ENCODE data around the gene MSI2.

The MSI2 gene

GRCh38 chr17:57679906-57680695, 423.8 kb downstream of the MSI2 start:
- DNase-seq (ENCODE audit: low read depth in 2 of 2) = no peak

GRCh38 chr17:57682701-57683100, 426.4 kb downstream of the MSI2 start:
- no peak for DNase-seq (ENCODE audit: low read depth in 2 of 2)

- no peak for DNase-seq (ENCODE audit: low read depth in 2 of 2)
These were observed 428.6 kb downstream of the MSI2 start for GRCh38 chr17:57684711-57685498.

GRCh38 chr17:57685499-57686132, 429.3 kb downstream of the MSI2 start:
- DNase-seq (ENCODE audit: low read depth in 2 of 2) = no peak

DNA sequence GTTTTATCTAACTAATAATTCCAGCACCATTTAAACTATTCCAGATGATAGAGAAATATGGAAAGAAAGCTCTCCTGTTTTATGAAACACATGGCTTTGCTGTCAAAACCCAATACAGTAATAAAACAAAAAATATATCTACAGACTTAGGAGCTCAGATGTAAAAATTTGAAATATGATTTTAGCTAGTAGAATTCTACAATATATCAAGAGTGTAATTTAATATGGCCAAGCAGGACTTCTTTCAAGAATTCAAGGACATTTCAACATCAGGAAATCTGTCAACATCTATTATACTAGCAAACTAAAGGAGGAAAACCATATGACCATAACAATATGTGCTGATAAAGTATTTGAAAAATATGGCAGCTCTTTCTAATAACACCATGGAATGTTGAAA, 431.3 kb downstream of the MSI2 start:
- DNase-seq (ENCODE audit: low read depth in 2 of 2) = no peak

GRCh38 chr17:57689254-57689653, 432.9 kb downstream of the MSI2 start:
- DNase-seq (ENCODE audit: low read depth in 2 of 2) = no peak

- no peak for DNase-seq (ENCODE audit: low read depth in 2 of 2)
These were observed 435.6 kb downstream of the MSI2 start for GRCh38 chr17:57691939-57692338.

- DNase-seq (ENCODE audit: low read depth in 2 of 2) = no peak
These were observed 436.4 kb downstream of the MSI2 start for GRCh38 chr17:57692770-57693169.

DNA sequence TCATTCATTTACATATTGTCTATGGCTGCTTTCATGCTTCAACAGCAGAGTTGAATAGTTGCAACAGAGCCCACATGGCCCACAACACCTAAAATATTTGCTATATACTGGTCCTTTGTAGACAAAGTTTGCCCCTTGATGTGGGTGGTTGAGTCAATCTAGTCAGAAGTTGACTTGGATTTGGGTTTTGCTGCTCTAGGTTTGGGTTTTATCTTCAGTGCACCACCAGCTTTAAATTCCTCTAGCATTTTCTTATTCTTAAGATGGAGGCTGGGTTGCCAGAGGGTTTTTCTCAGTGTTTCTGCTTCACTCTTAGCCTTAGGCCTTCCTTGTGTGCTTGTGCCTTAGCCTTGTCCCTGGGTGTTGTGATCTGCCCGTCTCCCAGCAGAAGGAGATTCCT, 437.7 kb downstream of the MSI2 start:
- no peak for DNase-seq (ENCODE audit: low read depth in 2 of 2)

- no peak for DNase-seq (ENCODE audit: low read depth in 2 of 2)
These were observed 439.7 kb downstream of the MSI2 start for GRCh38 chr17:57696050-57696449.

DNA sequence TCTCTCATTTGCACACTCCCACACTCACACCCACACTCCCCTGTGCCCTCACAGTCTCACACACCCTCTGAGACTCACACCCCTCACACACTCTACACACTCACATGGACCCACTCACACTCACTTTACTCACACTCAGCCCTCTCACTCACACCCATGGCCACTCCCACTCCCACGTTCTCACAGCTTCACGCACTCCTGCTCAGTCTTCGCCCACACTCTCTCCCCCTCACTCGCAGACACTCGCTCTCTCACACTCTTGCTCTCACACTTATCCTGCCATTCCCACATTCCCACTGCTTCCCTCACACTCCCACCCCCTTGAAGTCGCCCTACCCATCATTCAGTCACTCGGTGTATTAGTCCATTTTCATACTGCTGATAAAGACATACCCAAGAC, 440.9 kb downstream of the MSI2 start:
- DNase-seq (ENCODE audit: low read depth in 2 of 2) = no peak

GRCh38 chr17:57697891-57698711, 441.8 kb downstream of the MSI2 start:
- DNase-seq (ENCODE audit: low read depth in 2 of 2) = no peak

DNA sequence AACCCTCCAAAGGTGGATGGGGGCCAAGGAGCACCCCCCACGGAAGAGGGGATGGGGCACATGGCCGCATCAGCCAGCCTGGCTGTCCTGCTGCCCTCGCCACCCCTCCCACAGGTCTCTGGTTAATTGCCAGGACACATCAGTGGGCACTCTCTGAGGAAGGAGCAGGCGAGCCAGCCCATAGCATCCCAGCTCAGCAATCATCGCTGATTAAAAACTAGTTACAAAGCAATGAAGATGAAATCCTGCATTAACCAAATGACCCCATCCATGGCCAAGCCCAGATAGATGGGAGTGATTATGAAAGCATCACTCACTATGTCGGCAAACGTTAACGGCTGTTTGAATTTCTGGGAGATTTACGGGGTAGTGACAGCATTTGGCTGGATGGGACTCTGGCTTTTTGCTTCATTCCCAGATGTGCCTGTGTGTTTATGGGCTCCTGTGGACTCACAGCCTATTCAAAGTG, 443.5 kb downstream of the MSI2 start:
- DNase-seq (ENCODE audit: low read depth in 2 of 2) = peak; percentile 68 to 71

- no peak for DNase-seq (ENCODE audit: low read depth in 2 of 2)
These were observed 444.8 kb downstream of the MSI2 start for GRCh38 chr17:57701124-57701523.

GRCh38 chr17:57703273-57703672, 446.9 kb downstream of the MSI2 start:
- no peak for DNase-seq (ENCODE audit: low read depth in 2 of 2)

DNA sequence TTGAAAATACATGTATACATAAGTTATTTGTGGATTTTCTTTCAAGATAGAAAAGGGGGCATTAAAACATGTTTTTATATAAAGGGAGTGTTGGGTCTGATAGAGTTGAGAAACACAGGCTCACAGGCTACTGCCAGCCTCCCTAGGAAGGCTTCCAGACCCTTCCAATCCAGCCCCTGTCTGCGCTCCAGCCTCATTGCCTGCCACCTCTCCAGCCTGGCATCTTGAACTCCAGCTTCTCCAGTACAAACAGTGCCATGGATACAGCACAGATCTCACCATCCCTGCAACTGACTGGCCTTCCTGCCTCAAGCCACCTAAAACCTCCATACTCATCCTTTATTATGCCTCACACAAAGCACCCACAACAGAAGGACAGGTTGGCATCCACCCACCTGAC, 448.1 kb downstream of the MSI2 start:
- no peak for DNase-seq (ENCODE audit: low read depth in 2 of 2)

DNA sequence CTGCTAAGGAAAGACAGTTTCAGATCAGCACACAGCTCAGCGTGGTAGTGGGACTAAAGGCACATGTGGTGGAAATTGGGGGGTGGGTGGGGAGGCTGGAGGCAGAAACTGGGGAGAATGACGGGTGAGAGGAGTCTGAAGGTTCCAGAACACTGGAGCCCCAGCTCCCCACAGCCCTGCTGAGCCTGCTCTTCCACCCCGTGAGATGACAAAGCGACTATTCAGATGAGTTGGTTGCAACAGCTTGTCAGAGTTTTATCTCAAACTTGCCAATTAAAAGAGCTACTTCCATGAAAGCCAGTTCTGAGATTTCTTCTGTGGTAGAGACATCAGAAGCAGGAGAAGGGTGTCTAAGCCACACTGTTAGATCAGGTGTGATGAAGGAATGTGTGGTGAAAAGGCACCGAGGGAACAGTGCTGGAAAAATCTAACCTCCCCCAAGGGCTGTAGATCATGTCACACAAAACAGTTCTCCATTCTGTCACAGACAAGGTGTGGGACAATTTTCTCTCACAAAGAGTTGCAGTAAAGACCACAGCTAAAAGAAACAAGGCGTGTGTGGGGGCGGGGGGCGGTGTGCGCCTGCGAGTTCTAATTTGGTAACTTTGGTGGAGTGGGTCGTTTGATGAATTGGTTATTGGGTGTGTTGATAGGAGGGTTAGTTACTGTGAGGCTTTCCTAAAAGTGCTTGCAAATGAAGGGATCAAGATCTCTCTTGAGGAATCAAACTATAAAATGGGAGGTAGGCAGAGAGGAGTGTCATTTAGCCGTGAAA, 449.8 kb downstream of the MSI2 start:
- no peak for DNase-seq (ENCODE audit: low read depth in 2 of 2)

- DNase-seq (ENCODE audit: low read depth in 2 of 2) = no peak
These were observed 450.4 kb downstream of the MSI2 start for GRCh38 chr17:57706761-57707160.

DNA sequence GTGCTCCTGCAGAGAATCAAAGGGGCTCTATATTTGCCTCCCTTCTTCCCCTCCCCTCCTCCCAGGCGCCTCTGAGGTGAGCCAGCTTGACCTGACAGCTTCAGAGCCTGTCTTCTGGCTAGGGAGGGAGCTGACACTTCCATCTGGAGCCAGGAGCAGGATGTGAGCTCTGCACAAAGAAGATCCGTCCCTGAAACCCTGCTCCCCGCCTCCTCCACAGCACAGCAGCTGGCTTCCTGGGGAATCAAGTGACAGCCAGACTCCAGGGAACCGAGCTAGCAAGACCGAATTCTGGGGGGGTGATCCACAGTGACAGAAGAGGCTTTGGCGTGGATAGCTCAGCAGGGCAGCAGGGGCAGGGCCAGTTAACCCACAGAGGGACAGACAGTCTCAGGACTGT, 451.6 kb downstream of the MSI2 start:
- no peak for DNase-seq (ENCODE audit: low read depth in 2 of 2)

- no peak for DNase-seq (ENCODE audit: low read depth in 2 of 2)
These were observed 452.1 kb downstream of the MSI2 start for GRCh38 chr17:57708410-57708809.

GRCh38 chr17:57713140-57713539, 456.8 kb downstream of the MSI2 start:
- no peak for DNase-seq (ENCODE audit: low read depth in 2 of 2)

Measured in fibroblast of skin of left quadriceps (primary cell).